SIG-M5 treated with dmso at 0.1 percent for 504 hours (cell line): ENCODE measurements around the gene KCNV2.
A peak's percentile ranks its signal among the peaks of the same experiment; 100 is the strongest.

Experiments used
- DNase-seq: peaks from one replicate; lab custom pipeline; 2025; ENCODE audit not compliant: unreplicated experiment; lab: John Stamatoyannopoulos, UW

Gene KCNV2

GRCh38 chr9:2718698-2719033 lies 1.4 kb downstream of the KCNV2 start:
- DNase-seq, result no peak

- DNase-seq, result no peak
Observed at GRCh38 chr9:2720179-2720654, 2.9 kb downstream of the KCNV2 start.

- no peak for DNase-seq
Observed at GRCh38 chr9:2722715-2723114, 5.4 kb downstream of the KCNV2 start.

- no peak for DNase-seq
Observed at GRCh38 chr9:2723376-2724065, 6.2 kb downstream of the KCNV2 start.

GRCh38 chr9:2725126-2725525 lies 7.8 kb downstream of the KCNV2 start:
- DNase-seq, result no peak

GRCh38 chr9:2725898-2726649 lies 8.8 kb downstream of the KCNV2 start:
- DNase-seq, result no peak

- DNase-seq, result no peak
Observed at GRCh38 chr9:2726650-2727340, 9.5 kb downstream of the KCNV2 start.

- DNase-seq, result no peak
Observed at GRCh38 chr9:2727374-2727773, 10.1 kb downstream of the KCNV2 start.

- peak; percentile 59 for DNase-seq
Observed at GRCh38 chr9:2727966-2728613, 10.8 kb downstream of the KCNV2 start.

- no peak for DNase-seq
Observed at GRCh38 chr9:2729003-2729402, 11.7 kb downstream of the KCNV2 start.

- no peak for DNase-seq
Observed at GRCh38 chr9:2729721-2730120, 12.4 kb downstream of the KCNV2 start.

GRCh38 chr9:2730971-2731370 lies 13.7 kb downstream of the KCNV2 start:
- no peak for DNase-seq

- no peak for DNase-seq
Observed at GRCh38 chr9:2732492-2732891, 15.2 kb downstream of the KCNV2 start.

GRCh38 chr9:2740616-2741015 lies 23.3 kb downstream of the KCNV2 start:
- DNase-seq, result no peak

- DNase-seq, result no peak
Observed at GRCh38 chr9:2741441-2742158, 24.3 kb downstream of the KCNV2 start.

GRCh38 chr9:2742214-2742613 lies 24.9 kb downstream of the KCNV2 start:
- DNase-seq, result no peak

- DNase-seq, result no peak
Observed at GRCh38 chr9:2743937-2744529, 26.7 kb downstream of the KCNV2 start.

GRCh38 chr9:2745560-2746380 lies 28.5 kb downstream of the KCNV2 start:
- no peak for DNase-seq

- DNase-seq, result no peak
Observed at GRCh38 chr9:2749485-2749884, 32.2 kb downstream of the KCNV2 start.

GRCh38 chr9:2755285-2755684 lies 38.0 kb downstream of the KCNV2 start:
- DNase-seq, result no peak
